Umbilical cord (tissue), 2 donors: ENCODE data around the gene SPDYE6. TPM values are rescaled to one million over a fixed set of nuclear protein-coding genes. Genes with fewer than 3 reads are reported as not detected.
"Not testable (repeated sequence)": the region's sequence is repeated elsewhere in the genome, so short reads cannot be mapped to it uniquely, and the experiment has no call there.

Source experiments
- DNase-seq: peaks from one replicate; pipeline ENCODE4 v3.0.0-alpha.2; 2015; ENCODE audit warnings: low spot score
- total RNA-seq: library from RNA; depleted of rRNA; stranded (reverse); fragments of >200 nt; gene quantifications from one replicate; pipeline ENCODE4 v1.2.3, GENCODE V29; 2014; ENCODE audit warnings: low replicate concordance; ENCODE audit not compliant: insufficient read depth

SPDYE6 gene
- total RNA-seq, 1 donor from 2014 or later, result not detected

DNA sequence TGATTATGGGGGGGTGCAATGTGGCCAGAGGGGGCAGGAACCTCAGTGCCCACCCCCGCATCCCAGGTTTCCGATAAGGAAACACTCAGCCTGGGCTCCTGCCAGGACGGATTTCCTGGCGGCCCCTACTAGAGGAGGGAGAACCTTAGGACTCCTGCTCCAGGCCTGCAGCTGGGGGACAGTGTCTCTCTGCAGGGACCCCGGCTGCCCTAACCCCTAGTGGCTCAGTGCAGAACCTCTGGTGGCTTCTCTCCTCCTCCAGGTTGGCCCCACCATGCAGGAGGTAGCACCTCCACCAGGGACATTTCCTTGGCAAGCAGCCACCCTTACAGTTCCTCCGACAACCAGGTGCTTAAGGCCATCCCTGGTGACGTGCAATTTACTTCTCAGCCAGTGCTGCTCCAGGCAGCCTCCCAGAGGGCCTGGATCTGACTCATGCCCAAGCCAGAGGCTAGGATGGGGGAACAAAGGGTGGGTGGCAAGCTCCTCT is 37.7 kb downstream of the SPDYE6 start:
- no peak for DNase-seq

DNA sequence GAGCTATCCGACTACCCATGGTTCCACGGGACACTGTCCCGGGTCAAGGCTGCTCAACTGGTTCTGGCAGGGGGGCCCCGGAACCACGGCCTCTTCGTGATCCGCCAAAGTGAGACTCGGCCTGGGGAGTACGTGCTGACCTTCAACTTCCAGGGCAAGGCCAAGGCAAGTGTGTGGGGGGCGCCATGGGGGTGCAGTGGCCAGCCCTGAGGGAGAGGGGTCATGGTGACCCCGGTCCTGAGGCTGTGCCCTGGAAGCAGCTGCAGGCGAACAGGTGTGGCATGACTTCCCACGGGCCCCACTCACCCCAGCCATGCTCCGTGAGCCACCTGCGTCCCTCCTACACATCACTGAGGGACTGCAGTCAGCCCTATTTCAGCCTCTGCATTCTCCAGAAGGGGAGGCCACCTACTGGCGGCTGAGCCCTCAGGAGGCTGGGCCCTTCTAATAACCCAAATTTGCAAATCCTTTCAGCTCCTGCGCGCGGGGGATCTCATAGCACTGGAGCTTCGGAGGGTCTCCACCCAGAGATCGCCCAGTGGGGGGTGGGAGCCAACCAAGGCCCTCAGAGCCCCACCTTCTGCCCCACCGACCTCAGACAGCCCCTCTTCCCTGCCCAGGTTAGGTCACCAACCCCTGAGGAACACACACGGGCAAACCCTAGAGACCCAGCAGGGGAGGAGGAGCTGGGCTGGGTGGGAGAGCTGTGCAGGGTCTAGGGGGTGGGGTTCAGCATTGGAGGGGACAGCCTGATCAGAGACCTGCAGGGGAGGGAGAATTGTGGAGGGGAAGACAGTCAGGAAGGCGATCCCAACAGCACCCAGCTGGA is 38.8 kb downstream of the SPDYE6 start:
- no peak for DNase-seq

DNA sequence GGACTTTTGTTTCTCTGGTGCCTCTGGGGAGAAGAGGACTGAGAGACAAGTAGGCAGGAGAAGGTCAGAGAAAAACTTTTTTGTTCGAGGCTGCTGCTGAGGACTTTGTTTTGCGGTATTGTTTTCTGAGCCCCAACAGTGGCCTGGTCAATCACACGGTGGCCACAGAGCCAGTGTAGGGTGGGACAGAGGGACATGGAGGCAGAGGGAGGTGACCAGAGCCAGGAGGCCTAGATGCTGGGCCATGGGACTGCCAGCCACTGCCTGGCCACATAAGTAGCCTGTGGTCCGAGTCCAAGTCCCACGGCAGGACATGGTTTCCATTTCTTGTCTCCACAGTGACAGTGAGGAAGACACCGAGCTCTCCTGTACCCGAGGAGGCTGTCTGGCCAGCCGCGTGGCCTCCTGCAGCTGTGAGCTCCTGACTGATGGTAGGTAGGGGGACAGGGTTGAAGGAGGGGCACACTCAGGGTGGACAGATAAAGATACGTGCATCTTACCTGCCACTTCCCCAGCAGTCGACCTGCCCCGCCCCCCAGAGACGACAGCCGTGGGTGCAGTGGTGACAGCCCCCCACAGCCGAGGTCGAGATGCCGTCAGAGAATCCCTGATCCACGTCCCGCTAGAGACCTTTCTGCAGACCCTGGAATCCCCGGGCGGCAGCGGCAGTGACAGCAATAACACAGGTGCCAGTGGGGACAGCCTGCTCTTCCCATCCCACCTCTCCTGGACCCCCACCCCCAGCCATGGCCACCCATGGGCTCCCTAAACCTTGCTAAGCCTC is 42.1 kb downstream of the SPDYE6 start:
- no peak for DNase-seq

DNA sequence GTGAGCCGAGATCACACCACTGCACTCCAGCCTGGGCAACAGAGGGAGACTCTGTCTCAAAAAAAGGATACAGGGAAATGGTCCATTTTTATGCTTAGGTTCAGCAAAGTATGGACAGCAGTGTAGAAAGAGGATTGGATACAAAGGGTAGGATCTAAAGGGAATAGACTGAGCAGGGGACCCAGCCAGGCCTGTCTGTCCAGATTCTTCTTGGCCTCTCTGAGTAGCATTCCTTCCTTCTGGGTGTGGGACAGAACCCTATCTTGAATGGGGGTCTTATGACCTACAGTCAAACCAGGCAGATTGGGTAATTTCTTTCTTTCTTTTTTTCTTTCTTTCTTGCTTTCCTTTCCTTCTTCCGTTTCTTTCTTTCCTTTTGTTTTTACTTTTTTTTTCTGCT is 43.9 kb downstream of the SPDYE6 start:
- DNase-seq, result no peak

DNA sequence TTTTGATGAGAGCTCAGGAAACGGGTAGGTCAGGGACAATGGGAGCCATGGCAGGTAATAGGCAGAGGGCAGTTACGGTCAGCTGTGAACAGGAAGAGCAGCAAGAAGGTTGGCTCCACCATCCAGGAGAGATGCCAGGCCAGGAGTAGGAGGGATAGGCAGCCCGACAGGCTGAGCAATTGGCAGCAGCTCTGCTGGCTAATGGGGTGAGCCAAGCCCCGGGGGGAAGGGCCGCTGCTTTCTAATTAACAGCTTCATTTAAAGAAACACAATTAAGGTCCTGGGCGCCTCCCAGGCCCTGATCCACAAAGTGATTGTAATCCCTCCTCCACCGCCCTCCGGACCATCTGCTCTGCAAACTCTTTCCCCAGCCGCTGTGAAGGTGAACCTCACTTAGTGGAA is 45.8 kb downstream of the SPDYE6 start:
- DNase-seq, result no peak

DNA sequence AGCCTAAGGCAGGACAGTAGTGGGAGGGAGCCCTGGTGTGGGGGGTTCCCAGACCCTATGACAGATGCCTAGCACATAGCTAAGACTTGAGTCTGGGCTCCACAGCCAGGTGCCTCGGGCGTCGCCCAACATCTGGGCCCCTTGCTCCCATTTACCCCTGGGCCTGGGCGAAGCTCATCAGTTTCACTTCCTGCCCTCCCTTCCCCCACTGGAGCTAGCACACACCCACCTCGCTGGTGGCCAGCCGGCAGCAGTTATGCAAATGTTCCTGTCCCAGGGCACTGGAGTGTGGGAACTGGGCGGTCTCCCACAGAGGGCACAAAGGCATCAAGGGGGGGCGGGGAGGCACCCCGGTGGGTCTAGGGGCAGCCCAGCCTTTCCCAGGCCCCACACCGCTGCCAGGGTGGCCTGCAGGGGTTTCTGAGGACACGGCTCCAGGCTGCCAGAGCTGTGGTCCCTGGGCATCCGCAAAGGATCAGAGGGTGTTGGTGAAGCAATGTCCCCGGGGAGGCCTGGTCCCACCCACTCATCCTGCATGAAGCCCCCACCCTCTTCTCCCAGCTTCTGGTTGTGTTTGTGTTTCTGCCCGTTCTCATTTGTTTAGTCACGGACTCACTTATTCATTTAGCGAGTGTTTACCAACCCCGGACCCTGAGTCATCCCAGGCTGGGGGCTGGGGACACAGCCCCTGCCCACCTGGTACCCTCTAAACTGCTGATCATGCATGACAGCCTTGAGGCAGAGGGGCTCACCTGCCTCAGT is 49.1 kb downstream of the SPDYE6 start:
- DNase-seq, result peak; percentile 27

DNA sequence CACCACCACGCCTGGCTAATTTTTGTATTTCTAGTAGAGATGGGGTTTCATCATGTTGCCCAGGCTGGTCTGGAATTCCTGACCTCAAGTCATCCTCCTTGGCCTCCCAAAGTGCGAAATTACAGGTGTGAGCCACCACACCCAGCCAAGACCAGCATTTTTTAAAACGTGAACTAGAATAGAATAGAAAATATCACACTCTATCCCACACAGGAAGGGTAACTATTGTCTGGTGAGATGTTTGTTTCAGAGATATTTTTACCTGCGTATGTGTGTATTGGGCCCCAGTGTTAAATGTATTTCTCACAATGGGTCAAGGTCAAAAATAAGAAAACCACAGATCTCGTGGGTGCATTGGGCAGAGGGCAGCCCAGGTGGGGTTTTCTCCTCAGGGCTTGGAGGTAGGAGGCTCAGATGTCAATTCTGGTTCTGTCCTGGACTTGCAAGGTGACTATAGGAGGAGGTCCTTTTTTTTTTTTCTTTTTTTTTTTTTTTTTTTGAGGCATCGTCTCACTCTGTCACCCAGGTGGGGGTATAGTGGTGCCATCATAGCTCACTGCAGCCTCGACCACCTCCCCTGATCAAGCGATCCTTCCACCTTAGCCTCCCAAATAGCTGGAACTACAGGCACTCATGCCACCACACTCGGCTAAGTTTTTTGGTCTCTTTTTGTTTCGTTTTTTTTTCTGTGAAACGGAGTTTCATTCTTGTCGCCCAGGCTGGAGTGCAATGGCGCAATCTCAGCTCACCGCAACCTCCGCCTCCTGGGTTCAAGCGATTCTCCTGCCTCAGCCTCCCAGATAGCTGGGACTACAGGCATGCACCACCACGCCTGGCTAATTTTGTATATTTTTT is 50.6 kb downstream of the SPDYE6 start:
- no peak for DNase-seq

DNA sequence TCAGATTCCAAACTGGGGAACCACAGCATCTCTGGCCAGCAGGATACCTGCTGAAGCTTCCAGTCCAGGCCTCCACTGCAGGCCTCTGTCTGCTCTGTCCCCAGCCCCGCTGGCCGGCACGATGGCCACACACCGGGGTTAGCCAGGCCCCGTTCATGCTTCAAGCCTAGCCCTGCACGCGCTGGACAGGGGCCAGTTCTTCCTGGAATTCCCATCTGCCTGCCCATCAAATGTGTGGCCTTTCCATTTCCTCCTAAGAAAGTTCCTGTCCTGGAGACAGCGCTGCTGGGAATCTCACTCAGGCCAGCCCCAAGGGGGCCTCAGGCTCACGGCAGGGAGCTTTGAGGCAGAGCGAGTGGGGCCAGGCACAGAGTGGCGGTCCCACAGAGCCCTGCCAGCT is 51.6 kb downstream of the SPDYE6 start:
- no peak for DNase-seq

DNA sequence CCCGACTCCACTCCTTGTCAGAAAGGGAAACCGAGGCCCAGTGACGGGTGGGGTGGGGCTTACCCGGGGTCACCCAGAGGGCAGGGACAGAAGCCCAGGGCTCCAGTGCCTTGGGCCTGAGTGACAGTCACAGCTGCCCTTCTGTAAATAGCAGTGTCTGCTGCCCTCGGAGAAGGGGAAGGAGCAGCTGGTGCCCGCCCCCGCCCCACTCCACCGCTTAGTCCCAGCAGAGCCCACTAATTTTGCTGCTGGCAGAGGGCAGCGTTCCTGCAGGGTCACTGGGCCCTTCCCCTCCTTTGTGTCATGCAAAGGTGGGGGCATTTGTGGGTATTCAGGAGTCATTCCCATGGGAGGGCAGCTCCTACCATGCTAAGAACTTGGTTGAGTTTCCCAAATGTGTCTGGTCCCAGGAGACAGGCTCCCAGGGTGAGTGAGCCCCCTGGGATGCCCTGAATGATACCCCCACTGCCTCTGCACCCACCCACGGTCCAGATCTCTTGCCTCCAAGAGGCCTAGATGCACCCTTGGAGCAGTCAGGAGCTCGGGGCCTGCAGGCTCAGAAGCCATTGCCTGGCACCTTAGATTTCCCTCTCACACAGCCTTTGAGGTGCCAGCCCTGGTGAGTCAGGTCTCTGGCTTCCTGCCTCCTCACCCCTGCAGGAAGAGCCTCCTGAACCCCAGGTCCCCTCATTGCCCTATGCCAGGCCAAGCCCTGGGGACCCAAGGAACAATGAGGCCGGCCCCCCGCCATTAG is 52.4 kb downstream of the SPDYE6 start:
- no peak for DNase-seq

DNA sequence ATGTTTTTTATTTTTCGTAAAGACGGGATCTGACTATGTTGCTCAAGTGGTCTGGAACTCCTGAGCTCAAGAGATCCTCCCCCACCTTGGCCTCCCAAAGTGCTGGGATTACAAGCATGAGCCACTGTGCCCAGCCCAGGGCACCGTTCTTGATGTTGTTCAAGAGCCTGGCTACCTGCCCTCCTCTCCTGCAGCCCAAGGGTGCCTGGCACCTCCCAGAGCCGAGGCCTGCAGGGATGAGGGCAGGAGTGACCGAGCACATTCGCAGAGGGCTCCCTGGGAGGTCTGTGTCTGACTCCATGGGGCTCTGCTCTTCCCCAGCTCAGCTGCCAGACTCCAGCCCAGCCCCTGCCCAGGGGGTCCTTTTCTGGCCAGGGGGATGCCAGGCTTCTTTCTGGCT is 54.2 kb downstream of the SPDYE6 start:
- DNase-seq, result no peak

DNA sequence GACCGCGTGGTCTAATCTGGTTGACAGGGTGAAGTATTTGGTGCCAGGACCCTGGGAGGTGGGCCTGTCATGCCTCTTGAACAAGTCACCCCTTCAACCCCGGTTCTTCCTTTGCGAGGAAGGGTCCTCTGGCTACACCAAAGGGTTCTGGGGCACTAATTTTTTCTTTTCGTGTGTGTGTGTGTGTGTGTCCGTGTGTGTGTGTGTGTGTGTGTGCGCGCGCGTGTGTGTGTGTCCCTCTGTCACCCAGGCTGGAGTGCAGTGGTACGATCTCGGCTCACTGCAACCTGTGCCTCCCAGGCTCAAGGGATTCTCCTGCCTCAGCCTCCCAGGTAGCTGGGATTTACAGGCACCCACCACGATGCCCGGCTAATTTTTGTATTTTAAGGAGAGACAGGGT is 54.9 kb downstream of the SPDYE6 start:
- not testable (repeated sequence) for DNase-seq

DNA sequence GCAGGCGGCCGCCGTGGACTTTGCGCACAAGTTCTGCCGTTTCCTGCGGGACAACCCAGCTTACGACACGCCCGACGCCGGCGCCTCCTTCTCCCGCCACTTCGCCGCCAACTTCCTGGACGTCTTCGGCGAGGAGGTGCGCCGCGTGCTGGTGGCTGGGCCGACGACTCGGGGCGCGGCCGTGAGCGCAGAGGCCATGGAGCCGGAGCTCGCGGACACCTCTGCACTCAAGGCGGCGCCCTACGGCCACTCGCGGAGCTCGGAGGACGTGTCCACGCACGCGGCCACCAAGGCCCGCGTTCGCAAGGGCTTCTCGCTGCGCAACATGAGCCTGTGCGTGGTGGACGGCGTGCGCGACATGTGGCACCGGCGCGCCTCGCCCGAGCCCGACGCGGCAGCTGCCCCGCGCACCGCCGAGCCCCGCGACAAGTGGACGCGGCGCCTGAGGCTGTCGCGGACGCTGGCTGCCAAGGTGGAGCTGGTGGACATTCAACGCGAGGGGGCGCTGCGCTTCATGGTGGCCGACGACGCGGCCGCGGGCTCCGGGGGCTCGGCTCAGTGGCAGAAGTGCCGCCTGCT is 55.5 kb downstream of the SPDYE6 start:
- no peak for DNase-seq

DNA sequence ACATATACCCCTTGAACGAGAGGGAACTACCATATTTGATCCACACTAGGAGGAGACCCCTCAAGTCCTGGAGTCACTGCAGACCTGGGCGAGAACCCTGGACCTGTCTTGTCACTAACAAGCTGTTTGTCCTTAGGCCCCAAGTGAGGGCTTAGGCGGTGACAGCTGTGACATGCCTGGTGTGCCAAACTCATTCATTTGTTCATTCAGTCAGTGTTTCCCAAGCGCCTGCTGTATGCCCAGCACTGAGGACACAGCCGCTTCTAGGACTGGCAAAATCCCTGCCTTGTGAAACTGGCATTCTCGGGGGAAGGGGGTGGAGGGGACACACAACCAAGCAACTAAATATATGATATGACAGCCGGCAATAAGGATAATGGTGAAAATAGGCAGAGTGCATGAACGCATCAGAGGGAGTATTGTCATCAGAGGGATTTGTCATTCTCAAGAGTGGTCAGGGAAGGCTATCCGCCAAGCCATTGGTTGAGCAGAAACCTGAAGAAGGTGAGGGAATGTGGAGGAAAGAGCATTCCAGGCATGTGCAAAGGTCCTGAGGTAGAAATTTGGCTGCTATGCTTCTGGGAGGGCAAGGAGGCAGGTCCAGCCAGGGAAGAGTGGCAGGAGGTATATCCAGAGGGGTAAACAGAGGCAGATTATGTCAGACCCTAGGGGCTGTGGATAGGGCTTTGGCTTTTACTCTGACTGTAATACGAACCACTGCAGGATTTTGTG is 58.6 kb downstream of the SPDYE6 start:
- no peak for DNase-seq

DNA sequence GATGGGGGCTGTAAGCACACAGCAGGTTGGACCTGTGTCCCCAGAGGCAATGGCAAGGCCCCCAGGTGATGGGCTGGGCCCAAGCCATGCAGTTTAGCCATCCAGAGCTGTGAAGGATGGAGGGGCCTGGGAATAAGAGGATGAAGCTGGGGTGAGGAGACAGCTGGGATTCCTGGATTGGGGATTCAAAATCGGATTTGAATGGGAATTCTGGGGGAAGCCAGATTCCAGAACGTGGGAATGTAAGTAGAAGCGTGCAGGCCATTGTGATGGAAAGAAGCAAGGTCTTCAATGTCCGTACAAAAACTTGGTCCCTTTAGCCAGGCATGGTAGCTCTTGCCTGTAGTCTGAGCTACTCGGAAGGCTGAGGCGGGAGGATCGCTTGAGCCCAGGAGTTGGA is 59.7 kb downstream of the SPDYE6 start:
- DNase-seq, result no peak

DNA sequence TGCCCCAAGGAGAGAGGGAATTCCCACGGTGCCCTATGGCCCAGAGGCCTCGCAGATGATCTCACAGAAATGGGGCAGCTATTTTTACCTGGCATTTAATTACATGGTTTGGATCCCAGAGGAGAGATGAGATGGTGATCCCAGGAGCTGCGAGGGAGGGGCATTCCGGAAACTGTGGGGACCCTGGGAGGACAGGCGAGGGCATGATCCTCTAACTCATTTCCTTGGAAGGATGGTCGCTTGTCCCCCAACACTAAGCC is 60.1 kb downstream of the SPDYE6 start:
- no peak for DNase-seq
